Suprapubic skin (tissue), 4 donors: ENCODE results near the gene FAU. TPM values are rescaled to one million over a fixed set of nuclear protein-coding genes. Genes with fewer than 3 reads are reported as not detected.

ENCODE experiments used
- DNase-seq, 2 donors: peaks; one replicate each; pipeline ENCODE4 v3.0.0-alpha.2; 2019; ENCODE audit warnings: low spot score in 2 of 2
- H3K27ac ChIP-seq: fragments of 200-600 bp; sonication (generic); one replicate; pipeline ENCODE4 v1.5.1; 2019
- H3K27me3 ChIP-seq: fragments of 200-600 bp; sonication (generic); one replicate; pipeline ENCODE4 v1.5.1; 2019
- H3K36me3 ChIP-seq: fragments of 200-600 bp; sonication (generic); one replicate; pipeline ENCODE4 v1.5.1; 2019
- H3K4me1 ChIP-seq: fragments of 200-600 bp; sonication (generic); one replicate; pipeline ENCODE4 v1.5.1; 2019
- H3K4me3 ChIP-seq: fragments of 200-600 bp; sonication (generic); one replicate; pipeline ENCODE4 v1.5.1; 2019; ENCODE audit warnings: mild to moderate bottlenecking
- H3K9me3 ChIP-seq: fragments of 200-600 bp; sonication (generic); one replicate; pipeline ENCODE4 v1.5.1; 2019
- CTCF ChIP-seq, 2 donors: fragments of 200-600 bp in 1 of 2; fragments of 450-650 bp in 1 of 2; sonication (generic) in 1 of 2; IDR thresholded peaks; one replicate each; pipeline ENCODE4 v1.5.1; 2016 to 2019; ENCODE audit warnings: antibody characterized with exemption in 2 of 2, mild to moderate bottlenecking in 1 of 2, moderate library complexity in 1 of 2
- EP300 ChIP-seq: sonication (generic); formaldehyde crosslinking; IDR thresholded peaks from one replicate; pipeline ENCODE4 v1.6.1; 2017; ENCODE audit warnings: antibody characterized with exemption
- POLR2A ChIP-seq, 2 donors: fragments of 450-650 bp; IDR thresholded peaks; one replicate each; pipeline ENCODE4 v1.6.1; 2017; ENCODE audit warnings: antibody characterized with exemption in 2 of 2, mild to moderate bottlenecking in 2 of 2, moderate library complexity in 2 of 2
- POLR2AphosphoS5 ChIP-seq, 3 donors: sonication (generic); formaldehyde crosslinking; IDR thresholded peaks; one replicate each; pipeline ENCODE4 v1.6.1; 2017; ENCODE audit warnings: antibody characterized with exemption in 3 of 3
- WGBS: methylation state at CpG from one replicate; pipeline ENCODE4 v1.1.5; 2018; 5-methylcytosine and 5-hydroxymethylcytosine counted together
- total RNA-seq, 4 donors: library from RNA; depleted of rRNA; stranded (reverse); fragments of >200 nt; gene quantifications; one replicate each; pipeline ENCODE4 v1.1.0, GENCODE V29; 2016

Gene FAU
- total RNA-seq, 4 donors from 2014 or later, result 584 to 609 (median 602) TPM

- no peak for TF ChIP-seq EP300
- peak in 2 of 3 donors; percentile 21 to 80 for TF ChIP-seq POLR2AphosphoS5 (IDR thresholded peaks at IDR 0.05)
- TF ChIP-seq CTCF (IDR thresholded peaks at IDR 0.05), result peak; percentile 91 to 95
- peak in 1 of 2 donors; percentile 23 for TF ChIP-seq POLR2A (IDR thresholded peaks at IDR 0.05)
- peak; percentile 100 for DNase-seq
- H3K27me3 ChIP-seq, result no peaks in the 10 kb centered on the region
- peak within 1 kb of the TSS; percentile 91 for H3K4me3 ChIP-seq
- peak within 1 kb of the TSS; percentile 92 for H3K27ac ChIP-seq
- H3K4me1 ChIP-seq, result peaks cover 57% of the 10 kb centered on the region
- no peaks in the 10 kb centered on the region for H3K9me3 ChIP-seq
- peaks cover 24% of the 10 kb centered on the region for H3K36me3 ChIP-seq
- WGBS, result 1% methylated on average over 27 of the region's 89 CpGs
These were observed 4.5 kb downstream of the FAU start, which contains the start of gene ZNHIT2 for GRCh38 chr11:65117206-65118096. TSS of gene ZNHIT2 (minus strand) at chr11:65117701. CDS start at chr11:65117653, 48 bp downstream.

- Histone ChIP-seq H3K9me3 (no peaks in the 10 kb centered on the region), H3K36me3 (peaks cover 24% of the 10 kb centered on the region), H3K4me3 (peak overlapping the region; percentile 91), H3K27ac (peak overlapping the region; percentile 92), H3K4me1 (peaks cover 64% of the 10 kb centered on the region), H3K27me3 (no peaks in the 10 kb centered on the region)
- TF ChIP-seq POLR2AphosphoS5 (IDR thresholded peaks at IDR 0.05) (no peak), EP300 (no peak), CTCF (IDR thresholded peaks at IDR 0.05) (no peak)
- 9% methylated on average over 34 of the region's 68 CpGs for WGBS
- DNase-seq, result peak; percentile 66 to 79
These were observed 5.3 kb downstream of the FAU start for GRCh38 chr11:65116370-65117205.

- TF ChIP-seq POLR2AphosphoS5 (IDR thresholded peaks at IDR 0.05), result no peak
- TF ChIP-seq POLR2A (IDR thresholded peaks at IDR 0.05), result no peak
- no peak for TF ChIP-seq EP300
- TF ChIP-seq CTCF (IDR thresholded peaks at IDR 0.05), result no peak
- Histone ChIP-seq H3K27ac (no peak overlapping the region), H3K9me3 (no peaks in the 10 kb centered on the region), H3K36me3 (peaks cover 22% of the 10 kb centered on the region), H3K4me3 (no peak overlapping the region), H3K4me1 (peaks cover 65% of the 10 kb centered on the region), H3K27me3 (no peaks in the 10 kb centered on the region)
- 89% methylated on average over 12 of the region's 21 CpGs for WGBS
- DNase-seq, result peak; percentile 60 to 63
These were observed 6.4 kb downstream of the FAU start for GRCh38 chr11:65115361-65116082.

- Histone ChIP-seq H3K4me1 (peaks cover 67% of the 10 kb centered on the region), H3K36me3 (peaks cover 16% of the 10 kb centered on the region), H3K27me3 (no peaks in the 10 kb centered on the region), H3K27ac (no peak overlapping the region), H3K9me3 (no peaks in the 10 kb centered on the region), H3K4me3 (no peak overlapping the region)
- WGBS, result 78% methylated on average over 4 of the region's 11 CpGs
- peak in 1 of 2 donors; percentile 76 for DNase-seq
- no peak for TF ChIP-seq CTCF (IDR thresholded peaks at IDR 0.05)
- TF ChIP-seq EP300, result no peak
These were observed 7.3 kb downstream of the FAU start for GRCh38 chr11:65114538-65115171.
